WTC11 (cell line): ENCODE data around the gene KCNIP4. TPM values are rescaled to one million over a fixed set of nuclear protein-coding genes. Genes with fewer than 3 reads are reported as not detected.

Source experiments
- ATAC-seq: fragments of 200-7000 bp; cut with Tn5 transposase; 2 replicates; pipeline ENCODE4 v1.10.0; 2021; ENCODE audit warnings: mild to moderate bottlenecking, moderate library complexity
- CTCF ChIA-PET: fragments of 300-600 bp; sonication (Branson Sonifier 250); formaldehyde crosslinking; loops from one replicate; lab custom pipeline; 2021; ENCODE audit warnings: antibody characterized with exemption; lab: Charles Lee
- POLR2A ChIA-PET: fragments of 350-600 bp; sonication (Branson Sonifier 250); formaldehyde crosslinking; loops from one replicate; lab custom pipeline; 2021; ENCODE audit warnings: antibody characterized with exemption; lab: Charles Lee
- DNase-seq: peaks from one replicate; pipeline ENCODE4 v3.0.0; 2021; ENCODE audit warnings: low spot score
- H3K27ac Mint-ChIP-seq: 2 replicates; pipeline ENCODE4 v1.8.0; 2021; ENCODE audit warnings: mixed read lengths
- H3K27me3 Mint-ChIP-seq: 2 replicates; pipeline ENCODE4 v1.8.0; 2021; ENCODE audit warnings: low read depth, mild to moderate bottlenecking, moderate library complexity, mixed read lengths
- H3K36me3 Mint-ChIP-seq: 2 replicates; pipeline ENCODE4 v1.8.0; 2021; ENCODE audit warnings: mixed read lengths
- H3K4me1 Mint-ChIP-seq: 2 replicates; pipeline ENCODE4 v1.8.0; 2022; ENCODE audit warnings: mixed read lengths
- H3K4me3 Mint-ChIP-seq: 2 replicates; pipeline ENCODE4 v1.8.0; 2021; ENCODE audit warnings: mild to moderate bottlenecking, moderate library complexity, mixed read lengths
- H3K9me3 Mint-ChIP-seq: 2 replicates; pipeline ENCODE4 v1.8.0; 2021; ENCODE audit warnings: mixed read lengths
- CREM ChIP-seq: sonication (generic); formaldehyde crosslinking; IDR thresholded peaks from 2 replicates; pipeline ENCODE4 v1.8.1; 2022; ENCODE audit warnings: mild to moderate bottlenecking, missing genetic modification reagents, moderate library complexity
- ETV6 ChIP-seq: sonication (generic); formaldehyde crosslinking; IDR thresholded peaks from 2 replicates; pipeline ENCODE4 v1.8.1; 2022; ENCODE audit warnings: mild to moderate bottlenecking, missing genetic modification reagents
- FOXP1 ChIP-seq: sonication (generic); formaldehyde crosslinking; IDR thresholded peaks from 2 replicates; pipeline ENCODE4 v1.8.0; 2022; ENCODE audit warnings: missing genetic modification reagents, mild to moderate bottlenecking, moderate library complexity, borderline replicate concordance
- IRF2 ChIP-seq: sonication (generic); formaldehyde crosslinking; IDR thresholded peaks from 2 replicates; pipeline ENCODE4 v1.8.0; 2022; ENCODE audit warnings: low read depth, missing genetic modification reagents, borderline replicate concordance
- JAZF1 ChIP-seq: fragments of 250-450 bp; sonication (Bioruptor Pico); IDR thresholded peaks from 2 replicates; pipeline ENCODE4 v1.9.0; 2021; ENCODE audit warnings: moderate library complexity, mild to moderate bottlenecking, inconsistent platforms
- JUN ChIP-seq: sonication (generic); formaldehyde crosslinking; IDR thresholded peaks from 2 replicates; pipeline ENCODE4 v1.8.0; 2023; ENCODE audit warnings: mild to moderate bottlenecking, missing genetic modification reagents
- SOX15 ChIP-seq: fragments of 250-450 bp; sonication (Bioruptor Pico); IDR thresholded peaks from 2 replicates; pipeline ENCODE4 v1.9.0; 2021; ENCODE audit warnings: mild to moderate bottlenecking
- SP1 ChIP-seq: sonication (generic); formaldehyde crosslinking; conservative IDR thresholded peaks from 2 replicates; pipeline ENCODE4 v1.8.1; 2022; ENCODE audit warnings: missing genetic modification reagents
- TEAD4 ChIP-seq: sonication (generic); formaldehyde crosslinking; IDR thresholded peaks from 2 replicates; pipeline ENCODE4 v1.8.0; 2022; ENCODE audit warnings: mild to moderate bottlenecking, missing genetic modification reagents
- ZBTB21 ChIP-seq: sonication (generic); formaldehyde crosslinking; IDR thresholded peaks from 2 replicates; pipeline ENCODE4 v1.8.1; 2023; ENCODE audit warnings: mild to moderate bottlenecking, missing genetic modification reagents, borderline replicate concordance
- ZNF396 ChIP-seq: fragments of 250-450 bp; sonication (Bioruptor Pico); IDR thresholded peaks from 2 replicates; pipeline ENCODE4 v1.8.0; 2021; ENCODE audit warnings: mild to moderate bottlenecking, moderate library complexity, borderline replicate concordance
- total RNA-seq: library from RNA; stranded (reverse); gene quantifications from 3 replicates; pipeline ENCODE4 v1.2.3, GENCODE V29; 2021
- TF ChIP-seq, protein P1 (sequence below): sonication (generic); formaldehyde crosslinking; IDR thresholded peaks from 2 replicates; pipeline ENCODE4 v1.8.1; 2022; ENCODE audit warnings: missing genetic modification reagents, borderline replicate concordance
- TF ChIP-seq, protein P2 (sequence below): sonication (generic); formaldehyde crosslinking; IDR thresholded peaks from 2 replicates; pipeline ENCODE4 v1.8.1; 2023; ENCODE audit warnings: mild to moderate bottlenecking, missing genetic modification reagents, moderate library complexity
- TF ChIP-seq, protein P3 (sequence below): sonication (generic); formaldehyde crosslinking; IDR thresholded peaks from 2 replicates; pipeline ENCODE4 v1.8.1; 2023; ENCODE audit warnings: mild to moderate bottlenecking, missing genetic modification reagents, borderline replicate concordance
- TF ChIP-seq, protein P4 (sequence below): sonication (generic); formaldehyde crosslinking; IDR thresholded peaks from 2 replicates; pipeline ENCODE4 v1.8.0; 2023; ENCODE audit warnings: missing genetic modification reagents
- TF ChIP-seq, protein P5 (sequence below): sonication (generic); formaldehyde crosslinking; IDR thresholded peaks from 2 replicates; pipeline ENCODE4 v1.8.1; 2022; ENCODE audit warnings: mild to moderate bottlenecking, moderate library complexity, missing genetic modification reagents
- TF ChIP-seq, protein P6 (sequence below): sonication (generic); formaldehyde crosslinking; IDR thresholded peaks from 2 replicates; pipeline ENCODE4 v1.8.0; 2022; ENCODE audit warnings: mild to moderate bottlenecking, missing genetic modification reagents
- TF ChIP-seq, protein P7 (sequence below): sonication (generic); formaldehyde crosslinking; IDR thresholded peaks from 2 replicates; pipeline ENCODE4 v1.8.1; 2023; ENCODE audit warnings: mild to moderate bottlenecking, missing genetic modification reagents

KCNIP4 gene
- total RNA-seq, 1 experiment from 2014 or later, result not detected

DNA sequence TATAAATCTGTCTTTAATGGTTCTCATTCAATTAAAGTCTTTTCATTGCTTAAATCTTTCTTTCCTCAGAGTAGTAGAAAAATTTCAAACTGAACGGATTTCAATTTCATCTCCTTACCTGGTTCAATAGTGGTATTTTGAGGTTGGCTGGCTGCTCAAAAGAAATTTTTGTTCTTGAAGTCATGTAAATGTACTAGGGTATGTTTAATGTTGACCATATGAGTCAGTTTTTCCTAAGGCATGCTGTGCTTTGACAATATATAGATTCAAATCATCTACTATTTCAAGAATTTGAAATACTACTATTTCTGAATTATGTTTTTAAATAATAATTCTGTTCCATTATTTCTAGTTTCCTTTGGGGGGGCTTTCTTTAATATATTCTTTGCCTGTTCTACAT is 1142.9 kb downstream of the KCNIP4 start:
- no peaks in the 10 kb centered on the region for H3K9me3 Mint-ChIP-seq
- H3K27ac Mint-ChIP-seq, result no peak overlapping the region
- ATAC-seq, result no peak
- no peak for DNase-seq
- peaks cover 17% of the 10 kb centered on the region for H3K4me1 Mint-ChIP-seq
- H3K27me3 Mint-ChIP-seq, result no peaks in the 10 kb centered on the region
- no peak overlapping the region for H3K4me3 Mint-ChIP-seq
- CTCF ChIA-PET, result no interaction called here
- TF ChIP-seq, protein P1, sequence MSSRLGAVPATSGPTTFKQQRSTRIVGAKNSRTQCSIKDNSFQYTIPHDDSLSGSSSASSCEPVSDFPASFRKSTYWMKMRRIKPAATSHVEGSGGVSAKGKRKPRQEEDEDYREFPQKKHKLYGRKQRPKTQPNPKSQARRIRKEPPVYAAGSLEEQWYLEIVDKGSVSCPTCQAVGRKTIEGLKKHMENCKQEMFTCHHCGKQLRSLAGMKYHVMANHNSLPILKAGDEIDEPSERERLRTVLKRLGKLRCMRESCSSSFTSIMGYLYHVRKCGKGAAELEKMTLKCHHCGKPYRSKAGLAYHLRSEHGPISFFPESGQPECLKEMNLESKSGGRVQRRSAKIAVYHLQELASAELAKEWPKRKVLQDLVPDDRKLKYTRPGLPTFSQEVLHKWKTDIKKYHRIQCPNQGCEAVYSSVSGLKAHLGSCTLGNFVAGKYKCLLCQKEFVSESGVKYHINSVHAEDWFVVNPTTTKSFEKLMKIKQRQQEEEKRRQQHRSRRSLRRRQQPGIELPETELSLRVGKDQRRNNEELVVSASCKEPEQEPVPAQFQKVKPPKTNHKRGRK (CRISPR knock-in tag), result no peak
- no peak for TF ChIP-seq SOX15 (CRISPR knock-in tag)
- TF ChIP-seq JUN (CRISPR knock-in tag), result no peak
- TF ChIP-seq, protein P2, sequence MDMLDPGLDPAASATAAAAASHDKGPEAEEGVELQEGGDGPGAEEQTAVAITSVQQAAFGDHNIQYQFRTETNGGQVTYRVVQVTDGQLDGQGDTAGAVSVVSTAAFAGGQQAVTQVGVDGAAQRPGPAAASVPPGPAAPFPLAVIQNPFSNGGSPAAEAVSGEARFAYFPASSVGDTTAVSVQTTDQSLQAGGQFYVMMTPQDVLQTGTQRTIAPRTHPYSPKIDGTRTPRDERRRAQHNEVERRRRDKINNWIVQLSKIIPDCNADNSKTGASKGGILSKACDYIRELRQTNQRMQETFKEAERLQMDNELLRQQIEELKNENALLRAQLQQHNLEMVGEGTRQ, result no peak
- TF ChIP-seq ZBTB21 (CRISPR knock-in tag), result no peak
- TF ChIP-seq SP1 (CRISPR knock-in tag), result no peak
- no peak for TF ChIP-seq JAZF1 (CRISPR knock-in tag)
- TF ChIP-seq, protein P3, sequence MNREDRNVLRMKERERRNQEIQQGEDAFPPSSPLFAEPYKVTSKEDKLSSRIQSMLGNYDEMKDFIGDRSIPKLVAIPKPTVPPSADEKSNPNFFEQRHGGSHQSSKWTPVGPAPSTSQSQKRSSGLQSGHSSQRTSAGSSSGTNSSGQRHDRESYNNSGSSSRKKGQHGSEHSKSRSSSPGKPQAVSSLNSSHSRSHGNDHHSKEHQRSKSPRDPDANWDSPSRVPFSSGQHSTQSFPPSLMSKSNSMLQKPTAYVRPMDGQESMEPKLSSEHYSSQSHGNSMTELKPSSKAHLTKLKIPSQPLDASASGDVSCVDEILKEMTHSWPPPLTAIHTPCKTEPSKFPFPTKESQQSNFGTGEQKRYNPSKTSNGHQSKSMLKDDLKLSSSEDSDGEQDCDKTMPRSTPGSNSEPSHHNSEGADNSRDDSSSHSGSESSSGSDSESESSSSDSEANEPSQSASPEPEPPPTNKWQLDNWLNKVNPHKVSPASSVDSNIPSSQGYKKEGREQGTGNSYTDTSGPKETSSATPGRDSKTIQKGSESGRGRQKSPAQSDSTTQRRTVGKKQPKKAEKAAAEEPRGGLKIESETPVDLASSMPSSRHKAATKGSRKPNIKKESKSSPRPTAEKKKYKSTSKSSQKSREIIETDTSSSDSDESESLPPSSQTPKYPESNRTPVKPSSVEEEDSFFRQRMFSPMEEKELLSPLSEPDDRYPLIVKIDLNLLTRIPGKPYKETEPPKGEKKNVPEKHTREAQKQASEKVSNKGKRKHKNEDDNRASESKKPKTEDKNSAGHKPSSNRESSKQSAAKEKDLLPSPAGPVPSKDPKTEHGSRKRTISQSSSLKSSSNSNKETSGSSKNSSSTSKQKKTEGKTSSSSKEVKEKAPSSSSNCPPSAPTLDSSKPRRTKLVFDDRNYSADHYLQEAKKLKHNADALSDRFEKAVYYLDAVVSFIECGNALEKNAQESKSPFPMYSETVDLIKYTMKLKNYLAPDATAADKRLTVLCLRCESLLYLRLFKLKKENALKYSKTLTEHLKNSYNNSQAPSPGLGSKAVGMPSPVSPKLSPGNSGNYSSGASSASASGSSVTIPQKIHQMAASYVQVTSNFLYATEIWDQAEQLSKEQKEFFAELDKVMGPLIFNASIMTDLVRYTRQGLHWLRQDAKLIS (CRISPR knock-in tag), result no peak
- TF ChIP-seq, protein P4, sequence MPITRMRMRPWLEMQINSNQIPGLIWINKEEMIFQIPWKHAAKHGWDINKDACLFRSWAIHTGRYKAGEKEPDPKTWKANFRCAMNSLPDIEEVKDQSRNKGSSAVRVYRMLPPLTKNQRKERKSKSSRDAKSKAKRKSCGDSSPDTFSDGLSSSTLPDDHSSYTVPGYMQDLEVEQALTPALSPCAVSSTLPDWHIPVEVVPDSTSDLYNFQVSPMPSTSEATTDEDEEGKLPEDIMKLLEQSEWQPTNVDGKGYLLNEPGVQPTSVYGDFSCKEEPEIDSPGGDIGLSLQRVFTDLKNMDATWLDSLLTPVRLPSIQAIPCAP (CRISPR knock-in tag), result no peak
- no peak for TF ChIP-seq ETV6 (CRISPR knock-in tag)
- no peak for TF ChIP-seq IRF2 (CRISPR knock-in tag)
- TF ChIP-seq CREM (CRISPR knock-in tag), result no peak
- TF ChIP-seq FOXP1 (CRISPR knock-in tag), result no peak
- TF ChIP-seq, protein P5, sequence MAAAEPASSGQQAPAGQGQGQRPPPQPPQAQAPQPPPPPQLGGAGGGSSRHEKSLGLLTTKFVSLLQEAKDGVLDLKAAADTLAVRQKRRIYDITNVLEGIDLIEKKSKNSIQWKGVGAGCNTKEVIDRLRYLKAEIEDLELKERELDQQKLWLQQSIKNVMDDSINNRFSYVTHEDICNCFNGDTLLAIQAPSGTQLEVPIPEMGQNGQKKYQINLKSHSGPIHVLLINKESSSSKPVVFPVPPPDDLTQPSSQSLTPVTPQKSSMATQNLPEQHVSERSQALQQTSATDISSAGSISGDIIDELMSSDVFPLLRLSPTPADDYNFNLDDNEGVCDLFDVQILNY (CRISPR knock-in tag), result no peak
- TF ChIP-seq ZNF396 (CRISPR knock-in tag), result no peak
- TF ChIP-seq TEAD4 (CRISPR knock-in tag), result no peak
- TF ChIP-seq, protein P6, sequence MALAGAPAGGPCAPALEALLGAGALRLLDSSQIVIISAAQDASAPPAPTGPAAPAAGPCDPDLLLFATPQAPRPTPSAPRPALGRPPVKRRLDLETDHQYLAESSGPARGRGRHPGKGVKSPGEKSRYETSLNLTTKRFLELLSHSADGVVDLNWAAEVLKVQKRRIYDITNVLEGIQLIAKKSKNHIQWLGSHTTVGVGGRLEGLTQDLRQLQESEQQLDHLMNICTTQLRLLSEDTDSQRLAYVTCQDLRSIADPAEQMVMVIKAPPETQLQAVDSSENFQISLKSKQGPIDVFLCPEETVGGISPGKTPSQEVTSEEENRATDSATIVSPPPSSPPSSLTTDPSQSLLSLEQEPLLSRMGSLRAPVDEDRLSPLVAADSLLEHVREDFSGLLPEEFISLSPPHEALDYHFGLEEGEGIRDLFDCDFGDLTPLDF (CRISPR knock-in tag), result no peak
- TF ChIP-seq, protein P7, sequence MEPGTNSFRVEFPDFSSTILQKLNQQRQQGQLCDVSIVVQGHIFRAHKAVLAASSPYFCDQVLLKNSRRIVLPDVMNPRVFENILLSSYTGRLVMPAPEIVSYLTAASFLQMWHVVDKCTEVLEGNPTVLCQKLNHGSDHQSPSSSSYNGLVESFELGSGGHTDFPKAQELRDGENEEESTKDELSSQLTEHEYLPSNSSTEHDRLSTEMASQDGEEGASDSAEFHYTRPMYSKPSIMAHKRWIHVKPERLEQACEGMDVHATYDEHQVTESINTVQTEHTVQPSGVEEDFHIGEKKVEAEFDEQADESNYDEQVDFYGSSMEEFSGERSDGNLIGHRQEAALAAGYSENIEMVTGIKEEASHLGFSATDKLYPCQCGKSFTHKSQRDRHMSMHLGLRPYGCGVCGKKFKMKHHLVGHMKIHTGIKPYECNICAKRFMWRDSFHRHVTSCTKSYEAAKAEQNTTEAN, result no peak
- no peaks in the 10 kb centered on the region for H3K36me3 Mint-ChIP-seq
- POLR2A ChIA-PET, result no interaction called here
